CD14-positive monocyte (primary cell): Measurements from ENCODE around the gene ACIN1. TPM values are rescaled to one million over a fixed set of nuclear protein-coding genes. Genes with fewer than 3 reads are reported as not detected.

Source experiments
- DNase-seq, 3 donors: peaks; one replicate each; pipeline ENCODE4 v3.0.0-alpha.2; 2011 to 2022
- H2AFZ ChIP-seq: 2 replicates; pipeline ENCODE4 v1.6.0; 2012; ENCODE audit warnings: mild to moderate bottlenecking, low read depth, low read length, inconsistent platforms; ENCODE audit not compliant: insufficient read depth, poor library complexity, severe bottlenecking
- H3K27ac ChIP-seq, 2 donors: 1 replicate in 1 of 2; 2 replicates in 1 of 2; pipeline ENCODE4 v1.5.1; 2012 to 2013; ENCODE audit warnings: low read length in 2 of 2, control low read depth in 1 of 2, inconsistent platforms in 1 of 2, low read depth in 1 of 2, mild to moderate bottlenecking in 1 of 2
- H3K27me3 ChIP-seq, 2 donors: one replicate each; pipeline versions ENCODE4 v1.6.0 to v1.6.1; 2011 to 2013; ENCODE audit warnings: low read length in 2 of 2; ENCODE audit not compliant: control insufficient read depth in 2 of 2, insufficient read depth in 2 of 2
- H3K36me3 ChIP-seq, 2 donors: replicated peaks in 1 of 2; 1 replicate in 1 of 2; 2 replicates in 1 of 2; pipeline versions ENCODE4 v1.5.1 to v1.6.1; 2012 to 2013; ENCODE audit warnings: low read length in 2 of 2, control low read depth in 1 of 2, inconsistent platforms in 1 of 2, mild to moderate bottlenecking in 1 of 2; ENCODE audit not compliant: insufficient read depth in 2 of 2, control insufficient read depth in 1 of 2
- H3K4me1 ChIP-seq, 2 donors: 1 replicate in 1 of 2; 2 replicates in 1 of 2; pipeline versions ENCODE4 v1.5.1 to v1.6.1; 2012 to 2013; ENCODE audit warnings: low read length in 2 of 2, control low read depth in 1 of 2, inconsistent platforms in 1 of 2, mild to moderate bottlenecking in 1 of 2, moderate library complexity in 1 of 2; ENCODE audit not compliant: insufficient read depth in 2 of 2, control insufficient read depth in 1 of 2
- H3K4me2 ChIP-seq: replicated peaks from 2 replicates; pipeline ENCODE3; 2012; ENCODE audit warnings: low read length, moderate library complexity, mild to moderate bottlenecking; ENCODE audit not compliant: poor library complexity, severe bottlenecking; ENCODE audit errors: extremely low read depth
- H3K4me3 ChIP-seq, 3 experiments: fragments of 200-600 bp in 1 of 3; sonication (generic) in 1 of 3; replicated peaks in 1 of 3; 1 replicate in 2 of 3; 2 replicates in 1 of 3; pipeline ENCODE4 v1.5.1; 2011 to 2013; ENCODE audit warnings: low read length in 3 of 3, mild to moderate bottlenecking in 3 of 3, control low read depth in 2 of 3, low read depth in 2 of 3, inconsistent platforms in 1 of 3, moderate library complexity in 1 of 3
- H3K79me2 ChIP-seq: 2 replicates; pipeline ENCODE4 v1.6.0; 2012; ENCODE audit warnings: mild to moderate bottlenecking, control low read depth, inconsistent platforms, low read length, moderate library complexity; ENCODE audit not compliant: insufficient read depth
- H3K9ac ChIP-seq: 2 replicates; pipeline ENCODE4 v1.6.0; 2017; ENCODE audit warnings: low read length, mild to moderate bottlenecking; ENCODE audit not compliant: insufficient read depth, poor library complexity, severe bottlenecking
- H3K9me3 ChIP-seq, 2 donors: replicated peaks in 1 of 2; 1 replicate in 1 of 2; 2 replicates in 1 of 2; pipeline versions ENCODE4 v1.5.1 to v1.6.1; 2012 to 2013; ENCODE audit warnings: low read length in 2 of 2, control low read depth in 1 of 2; ENCODE audit not compliant: control insufficient read depth in 1 of 2, insufficient read depth in 1 of 2
- H4K20me1 ChIP-seq: 2 replicates; pipeline ENCODE4 v1.6.0; 2012; ENCODE audit warnings: mild to moderate bottlenecking, low read length, control low read depth, moderate library complexity; ENCODE audit not compliant: insufficient read depth
- H3K27ac Mint-ChIP-seq, 7 donors: one replicate each; pipeline ENCODE4 v1.8.0; 2020; ENCODE audit warnings: mild to moderate bottlenecking in 7 of 7, mixed read lengths in 7 of 7, moderate library complexity in 6 of 7, inconsistent platforms in 2 of 7
- H3K27me3 Mint-ChIP-seq, 3 donors: one replicate each; pipeline ENCODE4 v1.8.0; 2021 to 2022; ENCODE audit warnings: low read depth in 3 of 3, mild to moderate bottlenecking in 3 of 3, mixed read lengths in 3 of 3, moderate library complexity in 3 of 3, inconsistent platforms in 1 of 3
- H3K36me3 Mint-ChIP-seq, 2 donors: one replicate each; pipeline ENCODE4 v1.8.0; 2020; ENCODE audit warnings: mixed read lengths in 2 of 2, inconsistent platforms in 1 of 2, mild to moderate bottlenecking in 1 of 2
- H3K4me1 Mint-ChIP-seq: one replicate; pipeline ENCODE4 v1.8.0; 2020; ENCODE audit warnings: mild to moderate bottlenecking, mixed read lengths
- H3K4me3 Mint-ChIP-seq, 2 donors: one replicate each; pipeline ENCODE4 v1.8.0; 2020; ENCODE audit warnings: mild to moderate bottlenecking in 2 of 2, mixed read lengths in 2 of 2, moderate library complexity in 1 of 2
- H3K9me3 Mint-ChIP-seq, 7 donors: one replicate each; pipeline ENCODE4 v1.8.0; 2020 to 2022; ENCODE audit warnings: mixed read lengths in 7 of 7, mild to moderate bottlenecking in 6 of 7, moderate library complexity in 6 of 7, inconsistent platforms in 2 of 7
- CTCF ChIP-seq: fragments of 200-600 bp; IDR thresholded peaks from one replicate; pipeline ENCODE4 v1.8.0; 2022; ENCODE audit warnings: antibody characterized with exemption, mild to moderate bottlenecking
- WGBS: methylation state at CpG from one replicate; pipeline ENCODE4 v1.1.5; 2013; ENCODE audit warnings: missing lambda C conversion rate; ENCODE audit not compliant: insufficient coverage; 5-methylcytosine and 5-hydroxymethylcytosine counted together
- intact Hi-C, 2 donors: fragments of 100-400 bp; cut with micrococcal nuclease; formaldehyde crosslinking; loops; one replicate each; pipeline versions ENCODE4 v1.15.0 to v1.15.1; 2023
- polyA plus RNA-seq, 3 donors: library from polyadenylated mRNA; depleted of rRNA in 1 of 3; unstranded in 2 of 3; stranded (reverse) in 1 of 3; fragments of 300-500 nt in 2 of 3; fragments of >200 nt in 1 of 3; fragmentation: Illumina TruSeq in 2 of 3; gene quantifications; 1 replicate in 2 of 3; 2 replicates in 1 of 3; pipeline ENCODE4 v1.2.3, GENCODE V29; 2012 to 2021

Gene ACIN1
- polyA plus RNA-seq, 3 donors = 2.8 to 159 (median 5.4) TPM

DNA sequence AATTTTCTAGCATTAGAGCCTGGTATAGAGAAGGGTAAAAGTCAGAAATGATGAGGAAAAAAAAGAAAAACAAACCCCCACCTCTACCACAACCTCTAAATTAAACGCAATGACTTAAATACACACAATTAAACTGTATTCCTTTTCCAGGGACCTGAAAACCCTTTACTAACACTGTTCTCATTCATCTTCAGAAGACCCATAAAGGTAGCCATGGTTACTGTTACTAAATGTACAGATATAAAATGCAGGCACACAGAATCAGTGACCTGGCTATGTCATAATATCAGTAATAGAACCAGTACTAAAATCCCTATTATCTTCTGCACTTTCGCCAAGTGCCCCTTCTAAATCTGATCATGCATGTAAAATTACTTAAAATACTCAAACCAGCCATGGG, 1.4 kb downstream of the ACIN1 start:
- DNase-seq = no peak
- no peak for TF ChIP-seq CTCF
- H3K4me1 ChIP-seq = peaks cover 21 to 35% of the 10 kb centered on the region in 2 donors
- no peak overlapping the region for H3K9ac ChIP-seq
- 88% methylated on average over 1 of the region's 2 CpGs for WGBS
- H3K36me3 Mint-ChIP-seq = peaks cover 47 to 53% of the 10 kb centered on the region in 2 donors
- peak overlapping the region; percentile 88 for H3K4me2 ChIP-seq
- peaks cover 56 to 63% of the 10 kb centered on the region in 2 donors for H3K36me3 ChIP-seq
- no peaks in the 10 kb centered on the region for H3K27me3 Mint-ChIP-seq
- H3K9me3 Mint-ChIP-seq = no peaks in the 10 kb centered on the region
- intact Hi-C loops = loop anchor here in 1 of 2 donors (10.0 kb wide), 1 partner anchor 191 kb away; the partner anchor contains the start of gene HOMEZ
- H3K27ac ChIP-seq = no peak overlapping the region
- H3K4me3 ChIP-seq = peak overlapping the region in 2 of 3 experiments; percentile 88 to 98
- H2AFZ ChIP-seq = no peak overlapping the region
- peaks cover 79% of the 10 kb centered on the region for H4K20me1 ChIP-seq
- H3K9me3 ChIP-seq = no peaks in the 10 kb centered on the region
- peaks cover 18% of the 10 kb centered on the region for H3K4me1 Mint-ChIP-seq
- H3K4me3 Mint-ChIP-seq = no peak overlapping the region
- no peaks in the 10 kb centered on the region for H3K27me3 ChIP-seq
- H3K27ac Mint-ChIP-seq = no peak overlapping the region
- peaks cover 95% of the 10 kb centered on the region for H3K79me2 ChIP-seq

GRCh38 chr14:23093104-23093503, 1.8 kb downstream of the ACIN1 start:
- H3K36me3 ChIP-seq = peaks cover 56 to 63% of the 10 kb centered on the region in 2 donors
- no peak for DNase-seq
- H3K4me1 ChIP-seq = peaks cover 21 to 35% of the 10 kb centered on the region in 2 donors
- no peaks in the 10 kb centered on the region for H3K9me3 ChIP-seq
- H2AFZ ChIP-seq = no peak overlapping the region
- intact Hi-C loops = loop anchor here in 1 of 2 donors (10.0 kb wide), 1 partner anchor 192 kb away; the partner anchor contains the start of gene HOMEZ
- Mint-ChIP-seq H3K4me3 (no peak overlapping the region), H3K9me3 (no peaks in the 10 kb centered on the region), H3K27ac (no peak overlapping the region), H3K27me3 (no peaks in the 10 kb centered on the region), H3K36me3 (peaks cover 46 to 52% of the 10 kb centered on the region in 2 donors), H3K4me1 (peaks cover 18% of the 10 kb centered on the region)
- H3K27me3 ChIP-seq = no peaks in the 10 kb centered on the region
- WGBS = no CpG with 5 or more reads among the region's 2 CpGs
- peak overlapping the region; percentile 88 for H3K4me2 ChIP-seq
- peaks cover 94% of the 10 kb centered on the region for H3K79me2 ChIP-seq
- H3K27ac ChIP-seq = no peak overlapping the region
- H3K4me3 ChIP-seq = no peak overlapping the region
- no peak overlapping the region for H3K9ac ChIP-seq
- TF ChIP-seq CTCF = no peak
- peaks cover 80% of the 10 kb centered on the region for H4K20me1 ChIP-seq
